Measurements from ENCODE around the gene IFT172.

DNA sequence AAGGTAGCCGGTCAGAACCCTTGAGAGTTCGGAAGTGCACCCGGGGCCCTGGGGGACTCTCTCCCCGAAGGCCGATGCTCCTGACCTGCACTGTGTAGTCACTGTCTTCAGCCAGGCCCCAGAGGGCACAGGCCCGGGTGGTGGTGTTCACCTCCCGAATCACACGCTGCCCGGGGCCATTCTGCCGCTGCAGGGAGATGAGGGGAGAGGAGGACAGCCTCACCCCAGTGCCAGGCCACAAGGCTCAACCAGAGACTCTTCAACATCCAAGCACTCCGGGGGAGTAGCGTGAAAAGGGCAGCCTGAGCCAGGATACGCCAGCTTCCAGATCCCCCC lies 4.4 kb upstream of the IFT172 start:
- TF ChIP-seq, protein P1, sequence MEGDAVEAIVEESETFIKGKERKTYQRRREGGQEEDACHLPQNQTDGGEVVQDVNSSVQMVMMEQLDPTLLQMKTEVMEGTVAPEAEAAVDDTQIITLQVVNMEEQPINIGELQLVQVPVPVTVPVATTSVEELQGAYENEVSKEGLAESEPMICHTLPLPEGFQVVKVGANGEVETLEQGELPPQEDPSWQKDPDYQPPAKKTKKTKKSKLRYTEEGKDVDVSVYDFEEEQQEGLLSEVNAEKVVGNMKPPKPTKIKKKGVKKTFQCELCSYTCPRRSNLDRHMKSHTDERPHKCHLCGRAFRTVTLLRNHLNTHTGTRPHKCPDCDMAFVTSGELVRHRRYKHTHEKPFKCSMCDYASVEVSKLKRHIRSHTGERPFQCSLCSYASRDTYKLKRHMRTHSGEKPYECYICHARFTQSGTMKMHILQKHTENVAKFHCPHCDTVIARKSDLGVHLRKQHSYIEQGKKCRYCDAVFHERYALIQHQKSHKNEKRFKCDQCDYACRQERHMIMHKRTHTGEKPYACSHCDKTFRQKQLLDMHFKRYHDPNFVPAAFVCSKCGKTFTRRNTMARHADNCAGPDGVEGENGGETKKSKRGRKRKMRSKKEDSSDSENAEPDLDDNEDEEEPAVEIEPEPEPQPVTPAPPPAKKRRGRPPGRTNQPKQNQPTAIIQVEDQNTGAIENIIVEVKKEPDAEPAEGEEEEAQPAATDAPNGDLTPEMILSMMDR (IDR thresholded peaks at IDR 0.05; ENCODE audit: extremely low read depth in 1 of 2, insufficient read depth in 1 of 2, low read depth in 1 of 2, low read length in 2 of 2), result no peak
- TF ChIP-seq POLR2A (IDR thresholded peaks at IDR 0.05; ENCODE audit: low read depth, low read length), result no peak
- TF ChIP-seq FOS (IDR thresholded peaks at IDR 0.05; ENCODE audit: borderline replicate concordance, insufficient read depth, low read length), result no peak
